Right atrium auricular region (tissue), 2 donors: ENCODE data around the gene RFX8. TPM values are rescaled to one million over a fixed set of nuclear protein-coding genes. Genes with fewer than 3 reads are reported as not detected.

Source experiments
- DNase-seq: peaks from one replicate; pipeline ENCODE4 v3.0.0-alpha.2; 2019; ENCODE audit warnings: low spot score
- H3K27ac ChIP-seq, 2 donors: fragments of 200-600 bp; sonication (generic); 1 replicate in 1 of 2; 2 replicates in 1 of 2; pipeline ENCODE4 v1.5.1; 2016 to 2019
- H3K27me3 ChIP-seq, 2 donors: fragments of 200-600 bp; sonication (generic); one replicate each; pipeline versions ENCODE4 v1.5.1 to v1.6.0; 2017 to 2019
- H3K36me3 ChIP-seq: fragments of 200-600 bp; sonication (generic); one replicate; pipeline ENCODE4 v1.5.1; 2016
- H3K4me1 ChIP-seq, 2 donors: fragments of 200-600 bp; sonication (generic); one replicate each; pipeline versions ENCODE4 v1.5.1 to v1.6.0; 2017 to 2019
- H3K4me3 ChIP-seq, 2 donors: fragments of 200-600 bp; sonication (generic); 1 replicate in 1 of 2; 2 replicates in 1 of 2; pipeline ENCODE4 v1.5.1; 2017 to 2019; ENCODE audit warnings: mild to moderate bottlenecking in 1 of 2, moderate library complexity in 1 of 2
- H3K9me3 ChIP-seq, 2 donors: fragments of 200-600 bp; sonication (generic); one replicate each; pipeline ENCODE4 v1.5.1; 2019
- CTCF ChIP-seq, 2 donors: fragments of 200-600 bp; sonication (generic); IDR thresholded peaks; one replicate each; pipeline ENCODE4 v1.5.1; 2019; ENCODE audit warnings: antibody characterized with exemption in 2 of 2
- total RNA-seq, 2 donors: library from RNA; depleted of rRNA; stranded (reverse); fragments of >200 nt; gene quantifications; one replicate each; pipeline ENCODE4 v1.1.0, GENCODE V29; 2016

Gene RFX8
- total RNA-seq, 2 donors from 2014 or later = 0.35 TPM; not detected in 1

- no peak for TF ChIP-seq CTCF (IDR thresholded peaks at IDR 0.05)
- Histone ChIP-seq H3K4me3 (no peak overlapping the region), H3K4me1 (no peaks in the 10 kb centered on the region), H3K36me3 (no peaks in the 10 kb centered on the region), H3K9me3 (no peaks in the 10 kb centered on the region), H3K27ac (no peak overlapping the region), H3K27me3 (no peaks in the 10 kb centered on the region)
- no peak for DNase-seq
These were observed 71.2 kb downstream of the RFX8 start for GRCh38 chr2:101403745-101404144.

- no peaks in the 10 kb centered on the region for H3K9me3 ChIP-seq
- no peaks in the 10 kb centered on the region for H3K27me3 ChIP-seq
- H3K4me1 ChIP-seq = no peaks in the 10 kb centered on the region
- H3K4me3 ChIP-seq = no peak overlapping the region
- no peak for TF ChIP-seq CTCF (IDR thresholded peaks at IDR 0.05)
- H3K36me3 ChIP-seq = no peaks in the 10 kb centered on the region
- no peak overlapping the region for H3K27ac ChIP-seq
- DNase-seq = no peak
These were observed 72.3 kb downstream of the RFX8 start for GRCh38 chr2:101402630-101403029.

- no peaks in the 10 kb centered on the region for H3K36me3 ChIP-seq
- no peaks in the 10 kb centered on the region for H3K9me3 ChIP-seq
- no peak for TF ChIP-seq CTCF (IDR thresholded peaks at IDR 0.05)
These were observed 73.0 kb downstream of the RFX8 start for GRCh38 chr2:101401906-101402305.

GRCh38 chr2:101401326-101401665, 73.6 kb downstream of the RFX8 start:
- Histone ChIP-seq H3K4me3 (no peak overlapping the region), H3K9me3 (no peaks in the 10 kb centered on the region), H3K27ac (no peak overlapping the region), H3K27me3 (no peaks in the 10 kb centered on the region), H3K4me1 (no peaks in the 10 kb centered on the region), H3K36me3 (no peaks in the 10 kb centered on the region)
- DNase-seq = no peak
- no peak for TF ChIP-seq CTCF (IDR thresholded peaks at IDR 0.05)

More at GRCh38 chr2:101401906-101402305, 73.0 kb downstream of the RFX8 start:
- H3K27ac ChIP-seq = no peak overlapping the region
- DNase-seq = no peak
- H3K27me3 ChIP-seq = no peaks in the 10 kb centered on the region
- no peak overlapping the region for H3K4me3 ChIP-seq
- H3K4me1 ChIP-seq = no peaks in the 10 kb centered on the region

- no peak overlapping the region for H3K27ac ChIP-seq
- H3K27me3 ChIP-seq = no peaks in the 10 kb centered on the region
- no peak overlapping the region for H3K4me3 ChIP-seq
- DNase-seq = no peak
- no peaks in the 10 kb centered on the region for H3K9me3 ChIP-seq
- no peak for TF ChIP-seq CTCF (IDR thresholded peaks at IDR 0.05)
- H3K4me1 ChIP-seq = no peaks in the 10 kb centered on the region
- no peaks in the 10 kb centered on the region for H3K36me3 ChIP-seq
These were observed 74.2 kb downstream of the RFX8 start for GRCh38 chr2:101400506-101401325.

GRCh38 chr2:101400048-101400447, 74.9 kb downstream of the RFX8 start:
- Histone ChIP-seq H3K9me3 (no peaks in the 10 kb centered on the region), H3K36me3 (no peaks in the 10 kb centered on the region)
- TF ChIP-seq CTCF (IDR thresholded peaks at IDR 0.05) = no peak

More at GRCh38 chr2:101400048-101400447, 74.9 kb downstream of the RFX8 start:
- H3K27ac ChIP-seq = no peak overlapping the region
- no peak overlapping the region for H3K4me3 ChIP-seq
- H3K27me3 ChIP-seq = no peaks in the 10 kb centered on the region
- DNase-seq = no peak
- no peaks in the 10 kb centered on the region for H3K4me1 ChIP-seq
